ENCODE data around the gene CAPN15.

GRCh38 chr16:586047-586644 lies 58.6 kb downstream of the CAPN15 start:
- TF ChIP-seq CTCF (IDR thresholded peaks at IDR 0.05; ENCODE audit: low read depth, low read length) (no peak), POLR2A (IDR thresholded peaks at IDR 0.05; ENCODE audit: extremely low read depth, insufficient read length) (no peak), MYC (IDR thresholded peaks at IDR 0.05; ENCODE audit: low read depth, low read length) (no peak), MAX (IDR thresholded peaks at IDR 0.05; ENCODE audit: low read depth, low read length) (no peak)
